VCaP (cell line): Measurements from ENCODE around the gene MSANTD4.
"Not testable (repeated sequence)": the region's sequence is repeated elsewhere in the genome, so short reads cannot be mapped to it uniquely, and the experiment has no call there.

Source experiments
- H3K27ac ChIP-seq: fragments of 450-650 bp; 2 replicates; pipeline ENCODE4 v1.5.1; 2017
- CTCF ChIP-seq: fragments of 450-650 bp; conservative IDR thresholded peaks from 2 replicates; pipeline ENCODE4 v1.5.1; 2017; ENCODE audit warnings: mild to moderate bottlenecking, moderate library complexity

MSANTD4 gene

GRCh38 chr11:106012744-106013143, 9.3 kb downstream of the MSANTD4 start:
- no peak overlapping the region for H3K27ac ChIP-seq
- no peak for TF ChIP-seq CTCF

- TF ChIP-seq CTCF: no peak
Observed at GRCh38 chr11:106011481-106011880, 10.6 kb downstream of the MSANTD4 start.

GRCh38 chr11:106003094-106003493, 18.9 kb downstream of the MSANTD4 start:
- not testable (repeated sequence) for H3K27ac ChIP-seq

More at GRCh38 chr11:106011481-106011880, 10.6 kb downstream of the MSANTD4 start:
- no peak overlapping the region for H3K27ac ChIP-seq

GRCh38 chr11:106001304-106002012, 20.6 kb downstream of the MSANTD4 start:
- H3K27ac ChIP-seq: no peak overlapping the region
- no peak for TF ChIP-seq CTCF

GRCh38 chr11:105991888-105992287, 30.2 kb downstream of the MSANTD4 start:
- no peak for TF ChIP-seq CTCF

GRCh38 chr11:105989124-105989523, 32.9 kb downstream of the MSANTD4 start:
- TF ChIP-seq CTCF: no peak
- H3K27ac ChIP-seq: no peak overlapping the region

More at GRCh38 chr11:105991888-105992287, 30.2 kb downstream of the MSANTD4 start:
- H3K27ac ChIP-seq: no peak overlapping the region

GRCh38 chr11:105988197-105988596, 33.8 kb downstream of the MSANTD4 start:
- no peak overlapping the region for H3K27ac ChIP-seq
- no peak for TF ChIP-seq CTCF

- TF ChIP-seq CTCF: no peak
- no peak overlapping the region for H3K27ac ChIP-seq
Observed at GRCh38 chr11:105986554-105986953, 35.5 kb downstream of the MSANTD4 start.
